Osteoblast (primary cell): ENCODE measurements around the gene KAT7. TPM values are rescaled to one million over a fixed set of nuclear protein-coding genes. Genes with fewer than 3 reads are reported as not detected.

Experiments
- DNase-seq: peaks from one replicate; pipeline ENCODE4 v3.0.0; 2011; ENCODE audit warnings: low spot score, mixed read lengths; ENCODE audit not compliant: insufficient read length; ENCODE audit errors: missing footprints
- H2AFZ ChIP-seq: 2 replicates; pipeline ENCODE4 v1.6.0; 2011; ENCODE audit warnings: mild to moderate bottlenecking, low read length
- H3K27ac ChIP-seq: 2 replicates; pipeline ENCODE4 v1.5.1; 2011; ENCODE audit warnings: mild to moderate bottlenecking, low read depth, low read length, moderate library complexity
- H3K27me3 ChIP-seq: 2 replicates; pipeline ENCODE4 v1.6.0; 2012; ENCODE audit warnings: mild to moderate bottlenecking, control low read depth, inconsistent platforms, low read length, moderate library complexity; ENCODE audit not compliant: insufficient read depth
- H3K36me3 ChIP-seq: 2 replicates; pipeline ENCODE4 v1.5.1; 2011; ENCODE audit warnings: mild to moderate bottlenecking, low read length, control low read depth, moderate library complexity; ENCODE audit not compliant: insufficient read depth
- H3K4me1 ChIP-seq: 2 replicates; pipeline ENCODE4 v1.5.1; 2011; ENCODE audit warnings: mild to moderate bottlenecking, low read length, control low read depth, moderate library complexity; ENCODE audit not compliant: insufficient read depth
- H3K4me2 ChIP-seq: 2 replicates; pipeline ENCODE4 v1.6.0; 2011; ENCODE audit warnings: mild to moderate bottlenecking, low read length; ENCODE audit not compliant: insufficient read depth
- H3K4me3 ChIP-seq: fragments of 200-600 bp; sonication (generic); 3 replicates; pipeline ENCODE4 v1.5.1; 2012; ENCODE audit warnings: mild to moderate bottlenecking, low read length, inconsistent platforms; ENCODE audit not compliant: insufficient read depth
- H3K79me2 ChIP-seq: 2 replicates; pipeline ENCODE4 v1.6.0; 2012; ENCODE audit warnings: mild to moderate bottlenecking, low read length, control low read depth, inconsistent platforms; ENCODE audit not compliant: insufficient read depth
- H3K9me3 ChIP-seq: 2 replicates; pipeline ENCODE4 v1.5.1; 2011; ENCODE audit warnings: low read depth, low read length, control low read depth
- H4K20me1 ChIP-seq: 2 replicates; pipeline ENCODE4 v1.6.0; 2012; ENCODE audit warnings: mild to moderate bottlenecking, low read length, control low read depth; ENCODE audit not compliant: insufficient read depth
- CTCF ChIP-seq: IDR thresholded peaks from 2 replicates; pipeline ENCODE4 v1.5.1; 2011; ENCODE audit warnings: mild to moderate bottlenecking, low read depth, low read length, moderate library complexity; ENCODE audit errors: extremely low read depth
- total RNA-seq: library from RNA; depleted of rRNA; stranded (reverse); fragments of >200 nt; gene quantifications from 2 replicates; pipeline ENCODE4 v1.2.3, GENCODE V29; 2012

Gene KAT7
- total RNA-seq, 1 donor, result 51.4 TPM

GRCh38 chr17:49842846-49843245 is 54.4 kb downstream of the KAT7 start:
- no peaks in the 10 kb centered on the region for H3K79me2 ChIP-seq
- no peak overlapping the region for H2AFZ ChIP-seq
- no peak overlapping the region for H3K4me2 ChIP-seq
- H3K36me3 ChIP-seq, result no peaks in the 10 kb centered on the region
- H4K20me1 ChIP-seq, result no peaks in the 10 kb centered on the region
- DNase-seq, result peak; percentile 14
- H3K27ac ChIP-seq, result no peak overlapping the region
- TF ChIP-seq CTCF, result no peak
- no peak overlapping the region for H3K4me3 ChIP-seq
- no peaks in the 10 kb centered on the region for H3K27me3 ChIP-seq
- no peaks in the 10 kb centered on the region for H3K9me3 ChIP-seq
- H3K4me1 ChIP-seq, result peaks cover 13% of the 10 kb centered on the region

- Histone ChIP-seq H3K36me3 (no peaks in the 10 kb centered on the region), H4K20me1 (no peaks in the 10 kb centered on the region), H3K27ac (no peak overlapping the region), H3K4me3 (no peak overlapping the region), H3K4me2 (no peak overlapping the region), H3K79me2 (no peaks in the 10 kb centered on the region), H2AFZ (no peak overlapping the region), H3K4me1 (peaks cover 13% of the 10 kb centered on the region), H3K27me3 (no peaks in the 10 kb centered on the region), H3K9me3 (no peaks in the 10 kb centered on the region)
- peak; percentile 59 for TF ChIP-seq CTCF
- peak; percentile 86 for DNase-seq
Observed at GRCh38 chr17:49843774-49844350, 55.4 kb downstream of the KAT7 start.

GRCh38 chr17:49845321-49845720 is 56.8 kb downstream of the KAT7 start:
- Histone ChIP-seq H3K4me2 (peak overlapping the region; percentile 24), H3K4me1 (peaks cover 13% of the 10 kb centered on the region), H3K9me3 (no peaks in the 10 kb centered on the region), H3K4me3 (no peak overlapping the region), H4K20me1 (no peaks in the 10 kb centered on the region), H3K36me3 (no peaks in the 10 kb centered on the region), H3K79me2 (no peaks in the 10 kb centered on the region), H3K27me3 (no peaks in the 10 kb centered on the region), H2AFZ (peak overlapping the region; percentile 41), H3K27ac (no peak overlapping the region)
- DNase-seq, result peak; percentile 87
- no peak for TF ChIP-seq CTCF

- H3K9me3 ChIP-seq, result no peaks in the 10 kb centered on the region
- no peaks in the 10 kb centered on the region for H4K20me1 ChIP-seq
- H3K4me2 ChIP-seq, result no peak overlapping the region
- peaks cover 20% of the 10 kb centered on the region for H3K4me1 ChIP-seq
- H3K4me3 ChIP-seq, result no peak overlapping the region
- no peak overlapping the region for H3K27ac ChIP-seq
- H2AFZ ChIP-seq, result no peak overlapping the region
- DNase-seq, result no peak
- no peaks in the 10 kb centered on the region for H3K27me3 ChIP-seq
- H3K79me2 ChIP-seq, result no peaks in the 10 kb centered on the region
- H3K36me3 ChIP-seq, result no peaks in the 10 kb centered on the region
- TF ChIP-seq CTCF, result no peak
Observed at GRCh38 chr17:49846938-49847712, 58.6 kb downstream of the KAT7 start.
